Stimulated activated CD8-positive, alpha-beta memory T cell treated with anti-CD3 and anti-CD28 coated beads, Interleukin-7, amount 100 ng/mL, for 24 hours (primary cell): ENCODE data around the gene AADAT.
"Not testable (repeated sequence)": the region's sequence is repeated elsewhere in the genome, so short reads cannot be mapped to it uniquely, and the experiment has no call there.

Source experiments
- DNase-seq: peaks from one replicate; pipeline ENCODE4 v3.0.0-alpha.2; 2020; ENCODE audit warnings: low read depth

The AADAT gene

DNA sequence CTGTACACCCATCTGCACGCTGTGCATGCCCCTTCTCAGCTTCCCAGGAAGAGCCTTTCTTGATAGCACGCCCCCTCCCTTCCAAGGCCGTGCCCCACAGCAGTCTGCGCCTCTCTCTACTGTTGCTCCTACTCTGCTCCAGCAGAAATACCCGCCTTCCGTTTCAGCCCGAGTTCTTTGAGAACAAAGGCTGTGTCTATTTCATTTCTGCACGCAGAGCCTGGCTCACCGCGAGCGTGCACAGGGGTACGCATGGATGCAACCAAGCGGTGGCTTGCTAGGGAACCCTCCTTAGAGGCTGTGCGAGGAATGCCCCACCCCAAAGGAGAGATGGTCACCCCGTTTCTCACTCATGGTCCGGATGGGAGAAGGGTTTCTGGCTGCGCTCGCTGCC, 485 bp downstream of the AADAT start:
- no peak for DNase-seq

DNA sequence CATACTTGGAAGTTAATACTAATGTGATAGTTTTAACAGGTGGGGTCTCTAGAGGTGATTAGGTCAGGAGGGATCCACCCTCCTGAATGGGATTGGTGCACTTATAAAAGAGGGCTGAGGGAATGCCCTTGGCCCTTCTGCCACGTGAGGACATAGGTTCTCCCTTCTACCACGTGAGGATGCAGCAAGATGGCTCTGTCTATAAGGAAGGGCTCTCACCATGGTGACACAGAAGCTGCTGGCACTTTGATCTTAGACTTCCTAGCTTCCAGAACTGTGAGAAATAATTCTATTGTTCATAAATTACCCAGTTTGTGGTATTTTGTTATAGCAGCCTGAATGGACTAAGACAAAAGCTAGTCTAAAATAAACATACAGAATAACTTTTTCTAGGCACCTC, 1.0 kb downstream of the AADAT start:
- no peak for DNase-seq

DNA sequence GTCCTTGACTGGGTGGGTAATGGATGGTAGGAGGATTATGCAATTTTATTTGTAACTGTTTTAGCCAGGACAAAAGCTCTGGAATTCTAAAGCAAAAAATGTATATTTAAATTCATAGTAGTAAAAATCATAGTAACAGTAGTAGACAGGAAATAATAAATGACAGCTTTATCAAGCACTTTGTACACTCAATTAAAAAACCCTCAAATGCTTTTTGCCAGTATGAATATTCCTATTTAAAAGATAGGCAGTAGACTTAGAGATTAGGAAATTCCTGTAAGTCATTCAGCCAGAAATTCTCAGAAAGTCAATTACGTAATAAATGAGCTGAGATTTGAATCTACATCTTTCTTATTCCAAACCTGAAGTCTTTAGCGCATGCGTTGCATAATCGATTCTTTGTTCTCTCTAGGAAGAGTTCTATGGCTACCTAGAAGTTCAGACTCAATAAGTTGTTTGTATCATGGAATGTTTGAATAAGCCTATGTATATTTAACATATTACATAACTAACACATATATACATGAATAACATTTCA, 2.5 kb downstream of the AADAT start:
- no peak for DNase-seq

DNA sequence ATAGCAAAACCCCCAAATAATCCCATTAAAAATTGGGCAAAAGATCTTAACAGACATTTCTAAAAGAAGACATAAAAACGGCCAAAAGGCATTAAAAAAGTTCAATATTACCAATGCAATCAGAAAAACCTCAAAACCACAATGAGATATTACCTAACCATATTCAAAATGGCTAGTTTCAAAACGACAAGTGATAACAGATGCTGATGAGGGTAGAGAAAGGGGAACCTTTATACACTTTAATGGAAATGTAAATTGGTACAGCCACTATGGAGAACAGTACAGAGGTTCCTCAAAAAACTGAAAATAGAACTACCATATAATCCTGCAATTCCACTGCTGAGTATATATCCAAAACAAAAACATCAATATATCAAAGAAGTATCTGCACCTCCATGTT, 6.2 kb downstream of the AADAT start:
- no peak for DNase-seq

DNA sequence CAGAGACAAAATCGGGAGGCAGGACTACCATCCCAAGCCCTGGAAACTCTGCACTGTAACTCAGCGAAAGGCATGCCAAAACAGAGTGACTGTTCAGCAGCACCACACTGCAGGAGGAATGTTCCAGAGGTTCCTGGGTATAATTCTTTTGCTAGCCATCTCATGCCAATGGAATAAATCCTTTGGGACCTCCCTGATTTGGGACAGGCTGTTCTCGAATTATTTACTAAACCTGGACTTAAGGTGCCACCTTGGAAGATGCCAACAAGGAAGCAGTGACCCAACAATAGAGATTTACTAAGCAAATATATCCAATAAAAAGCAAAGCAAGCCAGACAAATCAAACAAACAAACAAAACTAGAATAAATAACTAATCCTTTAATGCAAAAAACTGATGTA, 9.3 kb downstream of the AADAT start:
- no peak for DNase-seq

DNA sequence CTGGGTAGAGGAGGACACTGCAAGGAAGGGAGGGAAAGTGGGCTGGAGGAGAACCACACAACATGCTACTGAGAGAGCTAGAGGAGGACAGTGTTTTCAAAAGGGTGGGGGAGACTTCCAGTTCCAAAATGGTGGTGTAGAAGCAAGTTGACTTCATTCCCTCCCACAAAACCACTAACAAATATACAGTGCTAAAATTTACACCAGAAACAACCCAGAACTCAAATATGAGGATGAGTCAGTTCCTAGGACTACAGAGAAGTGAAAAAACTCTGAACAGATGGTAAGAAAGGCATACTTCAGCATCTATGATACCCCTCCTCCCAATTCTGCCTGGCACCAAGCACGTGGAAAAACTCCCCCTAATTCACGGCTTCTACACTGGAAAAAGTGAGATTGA, 9.8 kb downstream of the AADAT start:
- no peak for DNase-seq

DNA sequence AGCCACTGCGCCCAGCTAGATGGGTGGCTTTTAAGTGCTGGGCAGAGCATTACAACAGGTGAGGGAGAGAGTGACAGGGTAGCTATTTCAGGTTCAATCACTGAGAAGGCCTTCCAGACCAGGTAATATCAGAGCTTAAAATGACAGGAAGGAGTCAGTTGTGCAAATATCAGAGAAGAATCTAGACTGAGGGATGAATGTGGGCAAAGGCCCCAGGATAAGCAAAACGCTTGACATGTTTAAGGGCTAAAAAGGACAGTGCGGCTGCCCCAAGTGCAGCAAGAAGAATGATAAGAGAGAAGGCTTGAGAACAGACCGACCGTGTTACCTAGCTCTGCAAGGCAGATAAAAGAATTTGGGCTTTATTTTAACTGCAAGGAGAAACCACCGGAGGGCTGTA, 18.6 kb downstream of the AADAT start:
- no peak for DNase-seq

DNA sequence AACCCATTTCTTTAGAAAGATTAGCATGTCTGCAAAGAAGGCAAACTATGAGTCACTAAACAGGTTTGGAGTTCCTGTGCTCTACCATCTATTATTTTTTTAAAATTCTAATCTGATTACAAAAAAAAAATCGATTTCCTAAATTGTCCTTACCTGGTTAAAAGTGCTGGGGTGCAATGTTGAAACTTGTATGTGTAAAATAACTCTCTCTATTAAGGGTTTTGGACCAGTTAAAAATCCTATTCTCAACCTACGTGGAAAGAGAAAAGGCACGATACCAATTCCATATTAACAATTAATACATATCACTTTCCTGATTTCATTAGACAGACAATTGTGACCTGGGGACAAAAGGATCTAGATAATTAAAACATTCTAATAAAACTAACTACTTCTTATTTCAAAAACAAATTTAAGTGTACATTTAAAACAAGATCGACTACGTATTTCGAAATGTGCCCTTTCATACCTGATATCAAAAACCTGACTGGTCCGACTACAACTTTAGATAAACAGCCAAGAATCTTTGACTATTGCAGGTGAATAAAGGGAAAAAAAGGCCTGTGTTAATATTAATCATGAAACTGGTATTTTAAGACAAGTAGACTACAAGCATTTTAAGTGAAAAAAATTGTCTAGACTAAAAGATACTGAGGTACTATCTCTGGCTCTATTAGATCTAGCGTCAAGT, 21.2 kb downstream of the AADAT start:
- no peak for DNase-seq

DNA sequence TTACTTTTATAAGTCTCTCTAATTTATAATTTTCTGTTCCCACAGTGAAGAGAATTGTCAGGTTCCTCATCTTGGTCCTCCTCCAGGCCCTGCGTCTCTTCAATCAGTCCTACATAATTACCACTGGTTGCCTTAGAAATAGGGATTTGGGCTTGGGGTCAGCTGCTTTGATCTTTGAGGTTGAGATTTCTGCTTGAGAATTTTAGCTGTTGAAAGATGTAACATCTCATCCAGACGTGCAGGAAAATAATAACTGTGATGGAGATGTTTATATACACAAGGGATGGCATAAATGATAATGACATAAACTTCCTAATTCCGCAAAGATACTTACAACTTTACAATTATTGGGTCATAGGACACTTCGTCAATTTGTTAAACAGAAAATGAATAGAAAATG, 30.3 kb downstream of the AADAT start:
- DNase-seq = no peak

DNA sequence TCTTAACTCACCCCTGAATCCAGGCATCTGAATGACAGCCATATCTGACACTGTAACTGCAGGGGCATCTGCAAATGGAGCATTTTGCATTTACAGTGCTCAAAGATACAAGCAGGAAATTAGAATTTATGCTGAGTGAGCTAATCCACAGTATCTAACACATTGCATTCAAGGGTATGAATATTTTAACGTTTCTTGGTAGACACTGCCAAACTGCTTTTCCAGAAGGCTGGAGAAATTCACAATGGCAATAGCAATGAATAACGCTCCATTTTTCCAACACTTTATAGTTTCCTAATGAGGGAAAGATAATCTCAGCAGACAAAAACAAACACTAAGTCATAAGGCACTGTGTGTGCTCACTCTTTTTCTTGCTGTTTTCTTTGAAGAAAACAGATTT, 30.9 kb downstream of the AADAT start:
- DNase-seq = no peak

DNA sequence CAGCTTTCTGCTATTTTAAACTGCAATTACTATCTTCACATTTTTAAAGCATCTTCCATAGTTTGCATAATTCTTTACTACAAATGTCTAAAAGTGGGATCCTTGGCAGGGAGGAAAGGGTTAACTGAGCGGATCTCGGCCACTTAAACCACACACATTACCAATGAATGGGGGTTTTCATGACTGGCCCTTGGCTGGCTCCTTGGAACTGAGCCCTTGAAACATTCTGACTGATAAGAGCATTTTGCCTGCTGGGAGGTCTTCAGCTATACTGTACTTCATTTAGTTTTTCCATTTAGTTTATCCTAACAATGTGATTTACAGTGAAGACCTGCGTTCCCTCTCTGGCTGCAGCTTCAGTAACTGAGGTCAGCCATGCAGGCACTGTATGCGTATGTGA, 31.9 kb downstream of the AADAT start:
- no peak for DNase-seq

DNA sequence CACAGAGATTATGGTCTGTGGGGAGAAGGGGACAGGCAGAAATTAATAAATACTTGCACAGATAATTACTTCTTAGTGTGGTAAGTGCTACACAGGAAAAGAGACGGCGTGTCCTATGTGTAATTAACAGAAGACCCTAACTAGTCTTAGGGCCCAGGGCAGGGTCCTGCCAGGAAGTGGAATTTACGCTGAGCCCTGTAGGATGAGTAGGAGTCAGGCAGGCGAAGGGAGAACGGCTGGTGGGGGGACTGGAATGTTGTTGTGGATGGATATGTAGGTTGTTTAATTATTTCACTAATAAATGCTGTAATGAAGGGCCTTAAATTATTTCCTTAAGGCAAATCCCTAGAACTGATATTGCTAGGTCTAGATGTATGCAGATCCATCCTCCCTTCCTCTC, 36.8 kb downstream of the AADAT start:
- DNase-seq = no peak

DNA sequence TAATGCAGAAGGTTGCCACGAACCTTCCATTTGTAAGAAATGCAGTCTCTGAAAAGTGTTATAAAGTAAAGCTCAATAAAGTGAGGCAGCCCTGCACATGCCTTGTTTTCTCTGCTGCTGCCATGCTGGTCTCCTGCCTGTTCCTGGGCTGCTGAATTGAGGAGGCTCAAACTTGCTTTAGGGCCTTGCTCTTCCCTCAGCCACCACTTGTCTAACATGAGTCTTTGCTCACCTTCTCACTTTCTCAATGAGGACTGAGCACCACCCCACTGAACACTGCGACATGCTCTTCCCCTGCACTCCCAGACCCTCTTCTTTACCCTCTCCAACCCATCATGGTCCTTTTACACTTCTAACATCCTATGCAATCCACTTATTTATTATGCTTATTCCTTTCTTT, 38.4 kb downstream of the AADAT start:
- no peak for DNase-seq

DNA sequence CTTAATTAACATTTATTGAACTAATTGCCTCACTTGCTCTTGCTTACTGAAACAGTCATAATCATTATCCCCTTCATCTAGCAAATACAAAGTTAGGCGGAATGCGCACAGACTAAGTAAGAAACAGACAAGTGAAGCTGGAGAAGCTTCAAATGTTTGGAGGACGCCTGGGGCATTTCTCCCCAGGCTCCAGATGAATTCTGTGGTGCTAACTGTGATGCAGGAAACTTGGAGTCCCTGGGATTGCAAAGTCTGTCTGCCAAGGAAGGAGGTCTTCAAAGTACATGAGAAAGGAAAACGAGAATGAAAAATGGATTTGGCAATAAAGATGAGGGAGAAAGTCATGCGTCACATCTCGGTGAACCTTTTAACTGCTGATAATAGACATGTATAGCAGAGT, 40.0 kb downstream of the AADAT start:
- no peak for DNase-seq

DNA sequence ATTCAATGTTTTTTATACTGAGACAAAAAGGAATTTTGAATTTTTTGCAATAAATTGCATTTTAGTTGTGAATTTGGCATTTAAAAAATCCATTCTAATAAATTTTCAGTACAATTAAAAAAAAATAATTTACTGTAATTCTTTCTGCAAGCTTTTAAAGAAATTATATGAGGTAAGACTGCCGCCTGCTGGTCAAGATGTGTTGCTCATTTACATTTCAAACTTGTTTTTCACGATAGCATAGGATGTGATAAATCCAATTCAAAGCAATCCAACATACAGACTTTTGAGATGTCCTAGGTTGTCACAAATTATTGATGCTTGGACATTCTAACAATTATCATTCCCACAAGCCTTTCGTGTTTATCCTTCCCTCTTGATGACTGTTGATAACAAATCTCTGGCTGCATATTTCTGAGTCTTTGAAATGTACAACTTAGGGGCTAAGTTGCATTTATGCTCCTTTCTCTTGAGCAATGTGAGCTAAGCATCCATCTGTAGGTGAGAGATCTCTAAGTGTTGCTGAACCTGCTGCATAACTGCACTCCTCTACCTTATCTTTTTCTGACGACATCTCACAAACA, 41.9 kb downstream of the AADAT start:
- no peak for DNase-seq

DNA sequence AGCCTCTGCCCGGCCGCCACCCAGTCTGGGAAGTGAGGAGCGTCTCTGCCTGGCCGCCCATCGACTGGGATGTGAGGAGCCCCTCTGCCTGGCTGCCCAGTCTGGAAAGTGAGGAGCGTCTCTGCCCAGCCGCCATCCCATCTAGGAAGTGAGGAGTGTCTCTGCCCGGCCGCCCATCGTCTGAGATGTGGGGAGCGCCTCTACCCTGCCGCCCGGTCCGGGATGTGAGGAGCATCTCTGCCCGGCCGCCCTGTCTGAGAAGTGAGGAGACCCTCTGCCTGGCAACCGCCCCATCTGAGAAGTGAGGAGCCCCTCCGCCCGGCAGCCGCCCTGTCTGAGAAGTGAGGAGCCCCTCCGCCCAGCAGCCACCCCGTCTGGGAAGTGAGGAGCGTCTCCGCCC, 43.6 kb downstream of the AADAT start:
- DNase-seq = not testable (repeated sequence)

DNA sequence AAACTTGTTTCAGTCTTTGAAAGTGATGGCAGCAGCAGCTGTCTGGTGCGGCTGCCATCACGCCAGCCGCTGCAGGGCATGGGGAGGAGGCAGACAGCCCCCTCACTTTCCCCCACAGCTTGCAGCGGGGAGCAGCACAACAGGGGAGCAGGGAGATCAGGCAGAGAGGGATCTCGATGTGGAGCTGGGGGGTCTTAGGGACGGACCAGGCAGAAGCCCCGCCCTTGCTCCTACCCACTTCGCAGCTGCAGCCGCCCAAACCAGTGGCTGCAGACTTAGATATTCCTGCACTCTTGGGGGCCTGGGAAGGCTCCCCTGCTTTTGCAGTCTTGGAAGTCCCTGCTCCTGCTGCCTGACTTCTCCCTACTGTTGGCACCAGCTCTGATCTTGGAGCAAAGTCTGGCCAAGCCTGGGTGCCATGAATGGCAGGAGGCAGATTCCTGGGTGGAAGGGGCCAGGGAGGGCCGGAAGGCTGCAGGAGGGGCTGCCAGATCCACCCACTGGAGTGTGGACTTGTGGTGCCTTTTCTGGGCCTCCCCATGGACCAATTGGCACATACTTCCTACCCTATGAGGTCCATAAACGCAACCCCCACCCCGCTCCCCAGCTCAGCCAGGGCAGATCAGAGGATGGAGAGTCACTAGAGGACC, 49.6 kb downstream of the AADAT start:
- no peak for DNase-seq

DNA sequence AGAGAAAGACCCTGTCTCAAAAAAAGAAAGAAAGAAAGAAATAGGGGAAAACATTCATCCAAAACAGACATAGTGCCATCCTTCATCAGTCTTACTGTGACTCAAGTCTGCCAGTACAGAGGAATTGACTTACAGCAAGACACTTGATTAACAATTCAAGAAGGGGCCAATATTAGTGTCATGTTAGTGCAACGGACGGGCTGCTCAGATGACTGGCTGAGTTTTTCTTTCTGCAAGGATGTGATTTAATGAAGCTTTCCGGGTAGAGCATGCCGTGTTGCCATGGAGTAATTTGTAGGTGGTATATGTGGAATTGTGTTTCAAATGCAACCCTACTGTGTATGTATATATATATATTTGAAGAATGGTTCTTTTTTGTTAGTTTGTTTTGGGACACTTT, 51.0 kb downstream of the AADAT start:
- DNase-seq = no peak

DNA sequence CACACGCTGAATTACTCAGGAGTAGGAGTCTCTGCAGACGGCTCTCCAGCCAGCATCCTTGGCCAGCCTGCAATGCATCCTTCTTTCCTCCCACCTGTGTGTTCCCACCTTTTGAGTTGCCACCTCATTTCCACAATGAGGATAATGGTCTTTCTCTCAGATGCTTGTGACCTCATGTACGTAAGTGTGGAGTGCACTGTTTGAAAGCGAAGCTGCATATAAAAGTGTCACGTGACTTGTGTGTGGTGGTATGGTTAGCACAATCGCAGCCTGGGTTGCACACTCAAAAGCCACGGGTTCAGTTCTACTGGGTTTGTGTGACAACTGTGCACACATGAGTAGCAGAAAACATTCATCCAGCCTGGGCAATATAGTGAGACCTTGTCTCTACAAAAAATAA, 51.5 kb downstream of the AADAT start:
- DNase-seq = no peak

DNA sequence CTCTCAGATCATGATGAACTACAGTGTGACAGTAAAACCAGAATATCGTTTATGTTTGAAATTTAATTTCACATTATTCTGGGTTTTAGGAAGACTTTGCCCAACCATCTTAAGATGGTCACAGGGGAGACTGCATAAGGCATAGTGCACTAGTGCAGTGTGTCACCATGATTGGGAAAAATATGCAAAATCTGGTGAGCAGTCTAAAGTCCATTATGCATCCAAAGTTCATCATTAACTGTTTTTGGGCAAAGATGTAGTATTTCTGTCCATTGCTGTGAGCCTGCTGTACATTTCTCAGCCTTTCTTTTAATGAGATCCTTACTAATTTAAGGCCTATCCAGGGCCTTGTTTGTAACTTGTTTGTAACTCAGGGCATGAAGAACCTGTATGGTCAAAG, 52.3 kb downstream of the AADAT start:
- DNase-seq = no peak

DNA sequence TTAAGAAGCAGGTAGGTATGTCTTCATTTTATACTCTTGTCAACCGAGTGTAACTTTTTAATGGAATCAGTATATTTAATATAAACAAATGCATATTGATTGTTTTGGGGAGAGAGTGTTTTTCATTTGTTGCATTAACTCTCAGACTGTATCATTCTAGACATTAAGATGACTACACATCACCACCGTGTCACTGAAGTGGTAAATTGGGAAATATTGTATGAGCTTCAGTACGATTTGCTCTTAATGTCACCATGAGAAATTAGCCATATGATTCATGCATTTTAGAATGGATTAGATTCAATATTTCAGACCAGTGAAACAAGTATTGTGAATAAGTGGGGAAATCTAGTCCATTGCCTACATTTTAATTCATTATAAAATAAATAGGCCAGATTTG, 53.9 kb downstream of the AADAT start:
- no peak for DNase-seq

DNA sequence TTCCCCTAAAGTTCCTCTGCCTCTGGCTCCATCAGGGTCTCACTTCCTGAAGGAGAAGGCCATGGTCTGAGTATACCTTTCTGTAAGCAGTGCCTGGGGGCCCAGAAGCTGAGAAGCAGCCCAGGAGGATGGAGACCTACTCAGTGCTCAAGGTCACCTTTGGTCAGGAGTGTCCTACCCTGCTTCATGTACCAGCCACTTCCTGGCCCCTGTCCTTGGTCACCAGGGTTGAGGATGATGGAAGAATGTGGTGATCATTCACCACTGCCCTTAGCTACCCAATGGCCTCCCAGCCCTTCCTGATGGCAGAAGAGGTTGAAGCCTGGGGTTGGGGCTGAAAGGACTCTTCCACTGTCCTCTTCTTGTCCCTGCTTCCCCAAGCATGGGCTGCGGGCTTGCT, 54.5 kb downstream of the AADAT start:
- no peak for DNase-seq

DNA sequence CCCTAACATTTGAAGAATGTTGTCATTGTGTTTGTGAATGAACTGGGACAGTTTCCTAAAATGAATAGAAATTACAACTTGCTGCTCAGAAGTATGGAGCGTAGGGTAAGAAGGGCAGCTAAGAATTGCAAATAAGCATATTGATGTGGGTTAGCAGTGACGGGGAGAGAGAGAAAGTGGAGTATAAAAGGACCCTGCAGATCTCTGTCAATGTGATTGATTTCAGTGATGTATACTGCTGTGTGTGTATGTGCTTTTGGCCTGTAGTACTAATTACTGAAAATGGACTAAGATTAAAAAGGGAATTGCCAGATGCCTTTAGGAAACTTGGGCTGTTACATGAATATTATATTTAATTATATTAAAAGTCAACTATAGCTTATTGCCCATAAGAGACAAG, 55.8 kb downstream of the AADAT start:
- no peak for DNase-seq

DNA sequence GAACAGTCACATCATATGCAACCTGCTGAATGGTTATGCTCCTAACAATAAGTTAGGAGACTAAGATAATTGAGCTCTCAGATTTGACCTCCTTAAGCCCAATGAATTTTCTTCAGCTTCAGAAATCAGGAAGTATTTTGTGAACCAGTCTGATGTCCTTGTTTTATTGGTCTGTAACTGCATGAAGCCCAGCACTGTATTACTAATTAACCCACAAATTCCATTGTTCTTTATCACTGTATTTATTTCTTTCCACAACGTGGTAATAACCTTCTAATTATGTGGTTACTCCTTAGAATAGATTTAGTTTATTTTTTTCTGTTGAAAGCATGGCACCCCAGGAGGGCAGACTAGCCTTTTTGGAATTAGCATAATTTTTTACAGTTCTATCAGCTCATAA, 59.6 kb downstream of the AADAT start:
- DNase-seq = no peak
